ENCODE data around the gene CBARP. TPM values are rescaled to one million over a fixed set of nuclear protein-coding genes. Genes with fewer than 3 reads are reported as not detected.

CBARP gene
- total RNA-seq, 1 donor from 2014 or later: 7.6 TPM

DNA sequence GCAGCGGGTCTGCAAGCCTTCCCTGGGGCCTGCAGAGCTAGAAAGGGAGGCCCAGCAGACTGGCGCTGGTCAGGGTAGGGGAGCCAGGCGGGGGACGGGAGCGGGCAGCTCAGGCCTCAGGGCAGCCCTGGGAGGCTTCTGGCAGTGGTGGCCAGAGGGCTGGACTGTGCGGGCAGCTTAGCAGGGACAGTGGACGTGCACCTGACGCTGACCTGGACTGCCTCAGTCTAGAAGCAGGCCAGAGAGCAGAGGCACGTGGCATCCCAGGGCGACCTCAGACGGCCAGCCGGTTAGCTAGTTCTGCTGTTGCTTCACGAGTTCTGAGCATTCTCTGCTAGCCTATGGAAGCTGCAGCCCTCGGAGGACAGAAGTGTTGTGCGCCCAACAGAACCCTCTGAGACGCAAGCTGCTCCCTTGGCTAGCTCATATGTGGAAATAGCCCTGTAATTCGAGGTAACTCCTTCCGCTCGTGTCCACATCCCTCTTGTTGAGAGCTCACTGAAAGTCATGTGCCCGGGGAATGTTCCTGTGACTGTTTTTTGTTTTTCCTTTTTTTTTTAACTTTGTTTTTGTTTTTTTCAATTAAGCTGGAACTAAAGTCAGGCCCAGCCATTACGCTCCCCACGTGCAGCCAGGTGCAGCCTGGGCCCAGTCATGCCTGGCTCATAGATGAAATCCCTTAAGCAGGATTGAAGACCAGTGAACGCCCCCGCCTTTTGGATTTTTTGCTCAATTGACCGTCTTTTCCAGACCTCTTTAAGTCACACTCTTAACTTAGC, 35.6 kb upstream of the CBARP start:
- peak overlapping the region; percentile 62 for H3K27ac Mint-ChIP-seq (ENCODE audit: unreplicated experiment)
- H3K4me3 Mint-ChIP-seq (ENCODE audit: unreplicated experiment): peak overlapping the region; percentile 37
- no peak for DNase-seq (ENCODE audit: low spot score)
- TF ChIP-seq, protein P1, sequence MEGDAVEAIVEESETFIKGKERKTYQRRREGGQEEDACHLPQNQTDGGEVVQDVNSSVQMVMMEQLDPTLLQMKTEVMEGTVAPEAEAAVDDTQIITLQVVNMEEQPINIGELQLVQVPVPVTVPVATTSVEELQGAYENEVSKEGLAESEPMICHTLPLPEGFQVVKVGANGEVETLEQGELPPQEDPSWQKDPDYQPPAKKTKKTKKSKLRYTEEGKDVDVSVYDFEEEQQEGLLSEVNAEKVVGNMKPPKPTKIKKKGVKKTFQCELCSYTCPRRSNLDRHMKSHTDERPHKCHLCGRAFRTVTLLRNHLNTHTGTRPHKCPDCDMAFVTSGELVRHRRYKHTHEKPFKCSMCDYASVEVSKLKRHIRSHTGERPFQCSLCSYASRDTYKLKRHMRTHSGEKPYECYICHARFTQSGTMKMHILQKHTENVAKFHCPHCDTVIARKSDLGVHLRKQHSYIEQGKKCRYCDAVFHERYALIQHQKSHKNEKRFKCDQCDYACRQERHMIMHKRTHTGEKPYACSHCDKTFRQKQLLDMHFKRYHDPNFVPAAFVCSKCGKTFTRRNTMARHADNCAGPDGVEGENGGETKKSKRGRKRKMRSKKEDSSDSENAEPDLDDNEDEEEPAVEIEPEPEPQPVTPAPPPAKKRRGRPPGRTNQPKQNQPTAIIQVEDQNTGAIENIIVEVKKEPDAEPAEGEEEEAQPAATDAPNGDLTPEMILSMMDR (IDR thresholded peaks at IDR 0.05): no peak
- H3K9me3 Mint-ChIP-seq (ENCODE audit: low read depth): no peaks in the 10 kb centered on the region
- H3K4me1 Mint-ChIP-seq (ENCODE audit: low read depth): peaks cover 53% of the 10 kb centered on the region
- H3K36me3 Mint-ChIP-seq (ENCODE audit: low read depth): peaks cover 33% of the 10 kb centered on the region
- H3K27me3 Mint-ChIP-seq (ENCODE audit: low read depth): no peaks in the 10 kb centered on the region

DNA sequence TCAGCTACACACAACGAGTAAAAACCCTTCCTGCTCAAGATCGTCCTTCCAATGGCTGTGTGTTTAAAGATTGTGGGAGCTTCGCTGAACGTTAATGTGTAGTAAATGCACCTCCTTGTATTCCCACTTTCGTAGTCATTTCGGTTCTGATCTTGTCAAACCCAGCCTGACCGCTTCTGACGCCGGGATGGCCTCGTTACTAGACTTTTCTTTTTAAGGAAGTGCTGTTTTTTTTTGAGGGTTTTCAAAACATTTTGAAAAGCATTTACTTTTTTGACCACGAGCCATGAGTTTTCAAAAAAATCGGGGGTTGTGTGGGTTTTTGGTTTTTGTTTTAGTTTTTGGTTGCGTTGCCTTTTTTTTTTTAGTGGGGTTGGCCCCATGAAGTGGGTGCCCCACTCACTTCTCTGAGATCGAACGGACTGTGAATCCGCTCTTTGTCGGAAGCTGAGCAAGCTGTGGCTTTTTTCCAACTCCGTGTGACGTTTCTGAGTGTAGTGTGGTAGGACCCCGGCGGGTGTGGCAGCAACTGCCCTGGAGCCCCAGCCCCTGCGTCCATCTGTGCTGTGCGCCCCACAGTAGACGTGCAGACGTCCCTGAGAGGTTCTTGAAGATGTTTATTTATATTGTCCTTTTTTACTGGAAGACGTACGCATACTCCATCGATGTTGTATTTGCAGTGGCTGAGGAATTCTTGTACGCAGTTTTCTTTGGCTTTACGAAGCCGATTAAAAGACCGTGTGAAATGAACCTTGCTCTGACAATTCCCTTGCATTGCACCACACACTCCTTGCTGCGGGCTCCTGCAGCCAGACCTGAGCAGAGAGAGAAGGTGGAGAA, 34.8 kb upstream of the CBARP start:
- Mint-ChIP-seq H3K4me3 (ENCODE audit: unreplicated experiment) (peak overlapping the region; percentile 19), H3K27ac (ENCODE audit: unreplicated experiment) (no peak overlapping the region), H3K4me1 (ENCODE audit: low read depth) (peaks cover 60% of the 10 kb centered on the region), H3K36me3 (ENCODE audit: low read depth) (peaks cover 33% of the 10 kb centered on the region), H3K9me3 (ENCODE audit: low read depth) (no peaks in the 10 kb centered on the region), H3K27me3 (ENCODE audit: low read depth) (no peaks in the 10 kb centered on the region)
- DNase-seq (ENCODE audit: low spot score): no peak
- TF ChIP-seq, protein P1 (IDR thresholded peaks at IDR 0.05): no peak

DNA sequence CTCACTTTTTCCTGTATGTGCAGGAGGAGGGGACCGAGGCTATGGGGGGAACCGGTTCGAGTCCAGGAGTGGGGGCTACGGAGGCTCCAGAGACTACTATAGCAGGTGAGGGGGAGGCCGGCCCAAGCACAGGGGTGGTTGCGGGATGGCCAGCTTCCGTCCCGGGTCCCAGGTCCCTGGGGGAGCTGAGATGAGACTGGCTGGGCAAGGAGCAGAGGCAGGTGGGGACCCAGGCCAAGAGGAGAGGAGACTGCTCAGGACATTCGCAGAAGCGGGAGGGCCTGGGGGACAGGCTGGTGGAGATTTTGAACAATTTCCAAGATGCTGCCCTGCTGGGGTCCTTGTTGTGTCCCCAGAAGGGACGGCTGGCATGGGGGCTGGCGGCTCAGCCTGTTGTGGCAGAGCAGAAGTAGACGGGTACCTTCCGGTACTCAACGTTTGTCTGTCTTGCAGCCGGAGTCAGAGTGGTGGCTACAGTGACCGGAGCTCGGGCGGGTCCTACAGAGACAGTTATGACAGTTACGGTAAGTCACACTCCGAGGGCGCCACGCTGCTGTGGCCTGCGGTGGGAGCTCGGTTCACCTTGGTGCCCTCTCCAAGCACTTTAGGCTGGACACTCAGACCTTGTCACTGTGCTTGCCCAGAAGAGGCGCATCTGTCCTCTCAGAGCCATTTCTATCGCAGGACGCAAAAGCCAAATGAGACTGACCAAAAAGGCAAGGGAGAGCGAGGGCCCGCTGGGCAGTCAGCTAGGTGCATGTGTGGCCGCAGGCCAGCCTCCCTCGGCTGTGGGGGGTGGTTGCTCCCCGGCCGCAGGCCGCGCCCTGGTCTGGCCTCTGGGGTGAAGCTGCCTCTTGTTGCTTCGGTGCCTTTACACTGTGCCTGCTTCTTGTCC, 34.0 kb upstream of the CBARP start:
- TF ChIP-seq, protein P1 (IDR thresholded peaks at IDR 0.05): no peak
- peak overlapping the region; percentile 84 for H3K4me3 Mint-ChIP-seq (ENCODE audit: unreplicated experiment)
- no peak for DNase-seq (ENCODE audit: low spot score)
- no peaks in the 10 kb centered on the region for H3K9me3 Mint-ChIP-seq (ENCODE audit: low read depth)
- no peaks in the 10 kb centered on the region for H3K27me3 Mint-ChIP-seq (ENCODE audit: low read depth)
- H3K27ac Mint-ChIP-seq (ENCODE audit: unreplicated experiment): peak overlapping the region; percentile 93
- peaks cover 64% of the 10 kb centered on the region for H3K4me1 Mint-ChIP-seq (ENCODE audit: low read depth)
- H3K36me3 Mint-ChIP-seq (ENCODE audit: low read depth): peaks cover 33% of the 10 kb centered on the region

DNA sequence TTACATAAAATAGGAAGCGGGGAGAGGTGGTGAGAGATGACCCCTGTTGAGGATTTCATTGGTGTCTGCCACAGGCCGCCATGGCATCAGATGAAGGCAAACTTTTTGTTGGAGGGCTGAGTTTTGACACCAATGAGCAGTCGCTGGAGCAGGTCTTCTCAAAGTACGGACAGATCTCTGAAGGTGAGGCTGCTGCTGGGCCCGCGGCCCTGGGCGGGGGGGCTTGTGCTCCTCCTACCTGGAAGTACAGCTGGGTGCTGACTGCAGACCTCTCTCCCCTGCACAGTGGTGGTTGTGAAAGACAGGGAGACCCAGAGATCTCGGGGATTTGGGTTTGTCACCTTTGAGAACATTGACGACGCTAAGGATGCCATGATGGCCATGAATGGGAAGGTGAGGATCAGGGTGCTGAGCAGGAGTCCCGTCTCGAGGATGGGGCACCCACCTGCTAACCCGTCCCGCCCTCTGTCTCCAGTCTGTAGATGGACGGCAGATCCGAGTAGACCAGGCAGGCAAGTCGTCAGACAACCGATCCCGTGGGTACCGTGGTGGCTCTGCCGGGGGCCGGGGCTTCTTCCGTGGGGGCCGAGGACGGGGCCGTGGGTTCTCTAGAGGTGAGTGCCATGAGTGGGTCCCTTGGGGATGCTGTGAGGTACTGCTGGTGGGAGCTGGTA, 33.2 kb upstream of the CBARP start:
- Mint-ChIP-seq H3K9me3 (ENCODE audit: low read depth) (no peaks in the 10 kb centered on the region), H3K27ac (ENCODE audit: unreplicated experiment) (peak overlapping the region; percentile 93), H3K4me3 (ENCODE audit: unreplicated experiment) (peak overlapping the region; percentile 84), H3K36me3 (ENCODE audit: low read depth) (peaks cover 33% of the 10 kb centered on the region), H3K27me3 (ENCODE audit: low read depth) (no peaks in the 10 kb centered on the region), H3K4me1 (ENCODE audit: low read depth) (peaks cover 64% of the 10 kb centered on the region)
- no peak for DNase-seq (ENCODE audit: low spot score)
- TF ChIP-seq, protein P1 (IDR thresholded peaks at IDR 0.05): no peak
